CD4-positive, alpha-beta memory T cell (primary cell): ENCODE results near the gene ITSN2. TPM values are rescaled to one million over a fixed set of nuclear protein-coding genes. Genes with fewer than 3 reads are reported as not detected.
A peak's percentile ranks its signal among the peaks of the same experiment; 100 is the strongest.
"Not testable (repeated sequence)": the region's sequence is repeated elsewhere in the genome, so short reads cannot be mapped to it uniquely, and the experiment has no call there.

Experiments used
- CTCF ChIA-PET: fragments of 350-600 bp; sonication (Branson Sonifier 250); formaldehyde crosslinking; loops from one replicate; lab custom pipeline; 2021; ENCODE audit warnings: inconsistent platforms; ENCODE audit not compliant: partially characterized antibody; lab: Charles Lee
- POLR2A ChIA-PET: fragments of 350-600 bp; sonication (Branson Sonifier 250); formaldehyde crosslinking; loops from one replicate; lab custom pipeline; 2021; ENCODE audit not compliant: partially characterized antibody; lab: Charles Lee
- DNase-seq, 5 donors: peaks; one replicate each; pipeline versions ENCODE4 v3.0.0 to v3.0.0-alpha.2; 2020 to 2022; ENCODE audit warnings: mixed read lengths in 1 of 5
- H3K27ac ChIP-seq: one replicate; pipeline ENCODE4 v1.7.0; 2013; ENCODE audit warnings: low read depth, low read length
- H3K27me3 ChIP-seq: 2 replicates; pipeline ENCODE4 v1.7.0; 2013; ENCODE audit warnings: mild to moderate bottlenecking, low read length, moderate library complexity; ENCODE audit not compliant: insufficient read depth
- H3K36me3 ChIP-seq: 2 replicates; pipeline ENCODE4 v1.7.0; 2013; ENCODE audit warnings: mild to moderate bottlenecking, low read length, moderate library complexity; ENCODE audit not compliant: insufficient read depth
- H3K4me1 ChIP-seq: 2 replicates; pipeline ENCODE4 v1.7.0; 2013; ENCODE audit warnings: mild to moderate bottlenecking, low read length, moderate library complexity; ENCODE audit not compliant: insufficient read depth
- H3K4me3 ChIP-seq, 2 donors: one replicate each; pipeline ENCODE4 v1.7.0; 2013; ENCODE audit warnings: low read length in 2 of 2, mild to moderate bottlenecking in 1 of 2
- H3K9me3 ChIP-seq, 2 donors: one replicate each; pipeline ENCODE4 v1.7.0; 2013; ENCODE audit warnings: low read length in 2 of 2, control low read depth in 1 of 2; ENCODE audit not compliant: control insufficient read depth in 1 of 2
- H3K27ac Mint-ChIP-seq, 7 donors: one replicate each; pipeline ENCODE4 v1.8.0; 2020 to 2021; ENCODE audit warnings: mixed read lengths in 7 of 7, mild to moderate bottlenecking in 6 of 7, inconsistent platforms in 3 of 7, moderate library complexity in 3 of 7
- H3K27me3 Mint-ChIP-seq, 2 donors: one replicate each; pipeline ENCODE4 v1.8.0; 2020 to 2021; ENCODE audit warnings: mixed read lengths in 2 of 2
- H3K36me3 Mint-ChIP-seq, 2 donors: one replicate each; pipeline ENCODE4 v1.8.0; 2020 to 2021; ENCODE audit warnings: mixed read lengths in 2 of 2, inconsistent platforms in 1 of 2, mild to moderate bottlenecking in 1 of 2
- H3K4me1 Mint-ChIP-seq, 4 donors: one replicate each; pipeline ENCODE4 v1.8.0; 2020 to 2021; ENCODE audit warnings: mixed read lengths in 4 of 4, mild to moderate bottlenecking in 1 of 4
- H3K4me3 Mint-ChIP-seq, 8 donors: one replicate each; pipeline ENCODE4 v1.8.0; 2020 to 2021; ENCODE audit warnings: mixed read lengths in 8 of 8, mild to moderate bottlenecking in 7 of 8, moderate library complexity in 6 of 8, inconsistent platforms in 3 of 8
- H3K9me3 Mint-ChIP-seq, 8 donors: one replicate each; pipeline ENCODE4 v1.8.0; 2020 to 2021; ENCODE audit warnings: mixed read lengths in 8 of 8, mild to moderate bottlenecking in 5 of 8, inconsistent platforms in 3 of 8, moderate library complexity in 1 of 8
- intact Hi-C: fragments of 100-400 bp; cut with micrococcal nuclease; formaldehyde crosslinking; loops from one replicate; pipeline ENCODE4 v1.15.1; 2023
- polyA plus RNA-seq, 2 donors: library from polyadenylated mRNA; unstranded; fragments of 300-500 nt; fragmentation: Illumina TruSeq; gene quantifications; one replicate each; pipeline ENCODE4 v1.2.3, GENCODE V29; 2021
- total RNA-seq, 2 experiments: library from RNA; stranded (reverse); gene quantifications; one replicate each; pipeline ENCODE4 v1.2.3, GENCODE V29; 2021

Gene ITSN2
- total and polyA plus RNA-seq, 4 experiments from 2014 or later, result 39.8 to 135 (median 102) TPM

- DNase-seq, result no peak
These were observed 3.0 kb upstream of the ITSN2 start for GRCh38 chr2:24363301-24363700.

GRCh38 chr2:24362253-24362652, 1.9 kb upstream of the ITSN2 start:
- CTCF ChIA-PET, result no interaction called here
- POLR2A ChIA-PET, result no interaction called here
- Histone ChIP-seq H3K4me3 (no peak overlapping the region), H3K9me3 (no peaks in the 10 kb centered on the region), H3K27me3 (no peaks in the 10 kb centered on the region), H3K4me1 (peaks cover 26% of the 10 kb centered on the region), H3K27ac (no peak overlapping the region), H3K36me3 (no peaks in the 10 kb centered on the region)
- H3K9me3 Mint-ChIP-seq, result peaks cover 0 to 1% (median 0%) of the 10 kb centered on the region in 8 donors
- no peaks in the 10 kb centered on the region for H3K27me3 Mint-ChIP-seq
- peaks cover 0 to 14% of the 10 kb centered on the region in 2 donors for H3K36me3 Mint-ChIP-seq
- H3K4me3 Mint-ChIP-seq, result peak overlapping the region in 7 of 8 donors; percentile 33 to 71 (median 51)
- intact Hi-C loops, result loop anchor here (5.0 kb wide), 3 partner anchors 430 to 680 kb away; partner anchors contain the start of genes ATAD2B, CENPO, EFR3B and PTRHD1
- no peak for DNase-seq
- H3K4me1 Mint-ChIP-seq, result peaks cover 12 to 28% (median 20%) of the 10 kb centered on the region in 4 donors
- H3K27ac Mint-ChIP-seq, result peak overlapping the region in 6 of 7 donors; percentile 39 to 82 (median 66)

More at GRCh38 chr2:24363301-24363700, 3.0 kb upstream of the ITSN2 start:
- no peaks in the 10 kb centered on the region for H3K27me3 ChIP-seq
- no peaks in the 10 kb centered on the region for H3K9me3 ChIP-seq
- POLR2A ChIA-PET, result no interaction called here
- intact Hi-C loops, result loop anchor here (5.0 kb wide), 3 partner anchors 429 to 679 kb away; partner anchors contain the start of genes ATAD2B, CENPO, EFR3B and PTRHD1
- no peak overlapping the region for H3K4me3 ChIP-seq
- Mint-ChIP-seq H3K9me3 (peaks cover 0 to 1% (median 0%) of the 10 kb centered on the region in 8 donors), H3K36me3 (peaks cover 0 to 10% of the 10 kb centered on the region in 2 donors), H3K27ac (no peak overlapping the region), H3K27me3 (no peaks in the 10 kb centered on the region), H3K4me3 (peak overlapping the region in 3 of 8 donors; percentile 8 to 45 (median 27)), H3K4me1 (peaks cover 8 to 21% (median 14%) of the 10 kb centered on the region in 4 donors)
- CTCF ChIA-PET, result interaction anchor here (1.3 kb wide), 1 partner anchor 33 kb away, joined by 3 read pairs; no protein-coding TSS in a partner anchor
- no peaks in the 10 kb centered on the region for H3K36me3 ChIP-seq
- no peak overlapping the region for H3K27ac ChIP-seq
- peaks cover 19% of the 10 kb centered on the region for H3K4me1 ChIP-seq

GRCh38 chr2:24360963-24361330, 611 bp upstream of the ITSN2 start:
- peak overlapping the region; percentile 91 to 96 (median 95) for H3K27ac Mint-ChIP-seq
- peaks cover 0 to 1% (median 0%) of the 10 kb centered on the region in 8 donors for H3K9me3 Mint-ChIP-seq
- CTCF ChIA-PET, result interaction anchor here (0.9 kb wide), 1 partner anchor 25 kb away, joined by 3 read pairs; no protein-coding TSS in a partner anchor
- Histone ChIP-seq H3K9me3 (no peaks in the 10 kb centered on the region), H3K27ac (peak overlapping the region; percentile 96), H3K27me3 (no peaks in the 10 kb centered on the region), H3K36me3 (no peaks in the 10 kb centered on the region), H3K4me3 (peak overlapping the region in 1 of 2 donors; percentile 89), H3K4me1 (peaks cover 26% of the 10 kb centered on the region)
- POLR2A ChIA-PET, result interaction anchor here (0.6 to 2.5 kb wide), 19 partner anchors 10 to 915 kb away, joined by 3 to 20 read pairs (median 4); partner anchors contain the start of genes ATAD2B, CENPO, NCOA1 and PTRHD1
- peaks cover 15 to 37% (median 27%) of the 10 kb centered on the region in 4 donors for H3K4me1 Mint-ChIP-seq
- peaks cover 0 to 19% of the 10 kb centered on the region in 2 donors for H3K36me3 Mint-ChIP-seq
- no peaks in the 10 kb centered on the region for H3K27me3 Mint-ChIP-seq
- DNase-seq, result no peak
- intact Hi-C loops, result loop anchor here (1.0 to 5.0 kb wide), 5 partner anchors 130 to 681 kb away; partner anchors contain the start of genes ATAD2B, CENPO, EFR3B and NCOA1
- H3K4me3 Mint-ChIP-seq, result peak overlapping the region; percentile 85 to 95 (median 90)

- Mint-ChIP-seq H3K27me3 (no peaks in the 10 kb centered on the region), H3K4me3 (peak overlapping the region; percentile 90 to 96 (median 94)), H3K36me3 (peaks cover 0 to 19% of the 10 kb centered on the region in 2 donors), H3K27ac (peak overlapping the region; percentile 91 to 98 (median 96)), H3K9me3 (peaks cover 0 to 1% (median 0%) of the 10 kb centered on the region in 8 donors), H3K4me1 (peaks cover 25 to 50% (median 39%) of the 10 kb centered on the region in 4 donors)
- POLR2A ChIA-PET, result interaction anchor here (0.9 to 2.5 kb wide), 13 partner anchors 9 to 917 kb away, joined by 3 to 20 read pairs (median 4); partner anchors contain the start of genes ATAD2B, CENPO, NCOA1 and PTRHD1
- Histone ChIP-seq H3K4me1 (peaks cover 40% of the 10 kb centered on the region), H3K9me3 (no peaks in the 10 kb centered on the region), H3K27me3 (no peaks in the 10 kb centered on the region), H3K4me3 (peak overlapping the region; percentile 24 to 89), H3K36me3 (no peaks in the 10 kb centered on the region), H3K27ac (peak overlapping the region; percentile 96)
- intact Hi-C loops, result loop anchor here (1.0 to 5.0 kb wide), 5 partner anchors 131 to 683 kb away; partner anchors contain the start of genes ATAD2B, CENPO, EFR3B and NCOA1
- CTCF ChIA-PET, result interaction anchor here (0.9 kb wide), 1 partner anchor 432 kb away, joined by 3 read pairs; the partner anchor contains the start of gene ATAD2B
- peak; percentile 58 to 82 (median 71) for DNase-seq
These were observed 947 bp downstream of the ITSN2 start for GRCh38 chr2:24359129-24360049.

GRCh38 chr2:24357767-24358166, 2.6 kb downstream of the ITSN2 start:
- H3K27me3 ChIP-seq, DNase-seq, intact Hi-C loops, H3K36me3 ChIP-seq, H3K9me3 Mint-ChIP-seq, CTCF ChIA-PET, H3K27ac ChIP-seq, H3K4me3 ChIP-seq, POLR2A ChIA-PET, H3K9me3 ChIP-seq, H3K27me3 Mint-ChIP-seq: not testable (repeated sequence)
- H3K4me1 ChIP-seq, result peaks cover 56% of the 10 kb centered on the region
- Mint-ChIP-seq H3K4me1 (peaks cover 37 to 67% (median 53%) of the 10 kb centered on the region in 4 donors), H3K27ac (peak overlapping the region in 5 of 7 donors; percentile 12 to 91 (median 64)), H3K36me3 (peaks cover 0 to 19% of the 10 kb centered on the region in 2 donors), H3K4me3 (peak overlapping the region in 5 of 8 donors; percentile 61 to 93 (median 67))

GRCh38 chr2:24357115-24357514, 3.2 kb downstream of the ITSN2 start:
- H3K27me3 Mint-ChIP-seq, H3K27me3 ChIP-seq, H3K9me3 ChIP-seq, H3K4me3 ChIP-seq, H3K27ac ChIP-seq, DNase-seq, POLR2A ChIA-PET, CTCF ChIA-PET, intact Hi-C loops, H3K36me3 ChIP-seq, H3K9me3 Mint-ChIP-seq: not testable (repeated sequence)
- Mint-ChIP-seq H3K36me3 (peaks cover 0 to 19% of the 10 kb centered on the region in 2 donors), H3K4me3 (peak overlapping the region; percentile 36 to 70 (median 48)), H3K4me1 (peaks cover 40 to 71% (median 56%) of the 10 kb centered on the region in 4 donors), H3K27ac (peak overlapping the region in 5 of 7 donors; percentile 3 to 62 (median 26))
- peaks cover 63% of the 10 kb centered on the region for H3K4me1 ChIP-seq
